Caki2 (cell line): ENCODE data around the gene ZNF276. TPM values are rescaled to one million over a fixed set of nuclear protein-coding genes. Genes with fewer than 3 reads are reported as not detected.

ENCODE experiments used
- DNase-seq: peaks from one replicate; pipeline ENCODE4 v3.0.0-alpha.2; 2015; ENCODE audit warnings: low read depth
- in situ Hi-C: cut with HindIII; loops from 2 replicates; pipeline ENCODE4 v1.10.0; 2016; ENCODE audit warnings: low sequenced_read_pairs, low pct_unique_long_range_greater_than_20kb, mixed read lengths
- total RNA-seq: library from RNA; depleted of rRNA; stranded (reverse); fragments of >200 nt; shearing (Covaris generic); gene quantifications from 2 replicates; pipeline ENCODE4 v1.2.3, GENCODE V29; 2014; ENCODE audit warnings: low replicate concordance

The ZNF276 gene
- total RNA-seq, 1 experiment from 2014 or later, result 12.9 TPM

DNA sequence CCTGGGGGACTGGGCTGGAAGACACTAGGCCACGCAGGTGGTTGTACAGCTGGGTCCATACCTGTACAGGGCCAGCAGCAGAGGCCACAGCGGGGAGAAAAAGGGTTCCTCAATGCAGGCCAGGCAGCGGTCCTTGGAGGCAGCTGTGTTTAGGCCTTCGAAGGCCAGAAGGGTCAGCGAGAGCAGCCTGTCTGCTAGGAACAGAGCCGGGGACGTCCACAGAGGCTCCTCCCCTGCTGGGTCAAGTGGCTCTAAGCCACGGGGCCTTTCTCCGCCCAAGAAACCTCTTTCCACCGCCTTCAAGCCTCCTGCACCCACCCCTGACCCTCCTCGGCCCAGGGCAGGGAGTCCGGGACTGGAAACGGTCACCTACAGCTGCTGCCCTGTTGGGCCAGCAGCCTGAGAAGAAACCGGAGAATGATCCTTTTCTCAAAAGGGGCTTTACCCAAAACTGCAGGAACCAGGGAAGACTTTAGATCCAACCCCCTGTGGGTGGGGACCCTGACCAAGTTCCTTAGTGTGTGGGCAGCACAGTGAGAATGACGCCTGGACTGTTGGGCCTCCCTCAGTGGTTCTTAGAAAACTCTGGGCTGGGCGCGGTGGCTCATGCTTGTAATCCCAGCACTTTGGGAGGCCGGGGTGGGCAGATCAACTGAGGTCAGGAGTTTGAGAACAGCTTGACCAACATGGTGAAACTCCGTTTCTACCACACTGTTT lies 11.5 kb upstream of the ZNF276 start:
- DNase-seq, result no peak
- in situ Hi-C loops, result no loop called here

DNA sequence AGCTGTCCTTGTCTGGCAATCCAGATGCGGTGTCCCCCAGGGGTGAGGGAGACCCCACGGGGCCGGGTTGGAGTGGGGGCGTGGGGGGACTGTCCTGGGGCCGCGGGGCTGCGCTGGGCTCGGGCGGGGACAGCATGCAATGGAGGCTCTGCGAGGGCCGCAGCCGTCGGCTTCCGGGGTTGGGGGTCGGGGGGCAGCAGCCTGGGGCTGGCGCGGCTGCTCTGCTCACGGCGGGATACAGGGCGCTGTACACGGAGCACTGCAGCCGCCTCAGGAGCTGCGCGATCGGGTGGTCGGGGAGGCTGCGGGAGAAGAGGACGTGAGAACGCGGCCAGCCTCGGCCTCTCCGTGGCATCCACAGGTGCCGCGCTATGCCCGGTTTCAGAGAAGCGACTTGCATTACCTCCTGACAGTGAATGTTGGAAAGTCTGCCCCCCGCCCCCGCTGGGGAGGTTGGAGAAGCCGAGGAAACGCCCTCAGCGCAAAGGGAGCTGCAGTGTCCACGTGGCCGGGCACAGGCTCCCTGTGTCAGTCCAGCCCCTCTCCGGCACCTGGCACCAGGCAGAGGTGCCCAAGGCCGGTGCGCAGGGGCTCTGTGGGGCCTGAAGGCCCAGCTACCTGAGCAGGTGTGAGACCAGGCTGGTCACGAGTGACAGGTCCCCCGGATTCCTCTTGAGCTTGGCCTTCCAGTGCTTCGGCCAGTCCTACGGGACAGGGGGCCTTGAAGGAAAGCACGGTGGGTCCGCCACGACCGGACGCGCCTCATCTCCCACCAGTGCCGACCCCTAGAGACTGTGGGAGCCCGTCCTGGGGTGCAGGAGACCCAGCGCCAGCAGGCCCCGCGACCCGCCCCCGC lies 10.4 kb upstream of the ZNF276 start:
- in situ Hi-C loops, result no loop called here
- DNase-seq, result no peak

DNA sequence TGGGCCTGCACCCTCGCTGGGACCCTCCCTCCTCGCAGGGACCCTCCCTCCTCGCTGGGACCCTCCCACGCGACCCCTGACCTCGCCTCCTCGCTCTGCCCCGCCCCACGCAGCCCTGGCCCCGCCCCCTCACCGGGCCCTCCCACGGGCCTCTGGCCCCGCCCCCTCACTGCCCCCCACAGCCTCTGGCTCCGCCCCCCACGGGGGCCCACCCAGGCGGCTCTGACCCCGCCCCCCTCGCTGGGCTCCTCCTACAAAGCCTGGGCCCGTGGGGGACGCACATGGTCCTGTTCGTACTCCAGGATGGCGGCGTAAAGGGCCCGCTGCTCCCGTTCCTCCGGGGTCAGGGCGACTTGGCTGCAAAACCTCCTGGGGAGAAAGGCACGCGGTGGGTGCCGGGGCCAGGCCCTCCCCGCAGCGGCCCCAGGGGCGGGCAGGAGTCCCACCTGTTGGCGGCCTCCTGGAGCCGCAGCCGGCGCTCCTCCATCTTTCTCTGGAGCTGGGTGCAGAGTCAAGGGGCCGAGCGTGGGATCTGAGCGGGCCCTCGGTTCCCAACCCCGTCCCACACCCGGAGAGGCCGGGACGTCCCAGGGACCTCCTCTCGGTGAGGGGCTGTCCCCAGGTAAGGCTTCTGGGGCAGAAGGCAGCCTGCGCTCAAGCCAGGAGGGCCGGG lies 9.6 kb upstream of the ZNF276 start:
- in situ Hi-C loops, result no loop called here
- DNase-seq, result no peak

DNA sequence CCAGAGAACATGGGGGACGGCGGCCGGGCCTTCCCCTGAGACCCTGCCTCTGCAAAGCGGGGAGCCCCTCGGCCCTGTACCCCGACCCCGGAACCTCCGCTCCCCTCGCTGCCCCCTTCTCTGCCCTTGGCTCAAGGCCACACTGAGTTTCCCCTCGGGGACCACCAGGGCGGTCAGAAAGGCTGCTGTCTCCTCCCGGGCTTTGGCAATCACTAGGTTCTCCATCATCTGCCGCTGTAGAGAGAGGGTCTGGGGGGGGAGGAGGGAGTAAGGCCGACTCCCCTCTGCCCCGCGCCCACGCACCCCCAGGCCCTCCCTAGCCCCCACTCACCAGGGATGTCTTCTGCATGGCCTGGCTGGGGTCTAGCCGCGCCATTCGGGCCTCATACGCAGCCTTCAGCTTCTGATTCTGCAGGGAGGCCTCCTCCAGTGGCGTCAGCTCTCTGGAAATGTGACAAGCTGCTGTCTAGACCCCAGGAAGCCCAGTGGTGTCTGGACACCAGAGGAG lies 9.0 kb upstream of the ZNF276 start:
- DNase-seq, result no peak
- in situ Hi-C loops, result no loop called here

DNA sequence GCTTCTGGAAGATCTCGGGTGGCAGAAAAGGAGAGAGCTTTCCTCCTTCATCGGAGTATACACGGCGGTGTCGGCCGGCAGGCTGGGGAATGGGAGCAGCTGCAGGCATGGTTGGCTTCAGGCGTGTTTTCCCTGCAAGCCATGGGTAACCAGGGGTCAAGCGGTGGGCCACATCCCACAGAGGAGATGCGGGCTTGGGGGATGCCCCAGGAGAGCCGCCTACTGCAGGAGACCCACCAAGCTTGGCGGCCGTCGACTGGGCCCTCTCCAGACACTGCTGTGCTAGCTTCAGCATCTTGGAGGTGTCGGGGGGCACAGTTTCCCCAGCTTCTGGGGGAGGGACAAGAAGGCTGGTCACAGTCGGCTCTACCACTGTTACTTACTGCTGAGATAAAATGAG lies 4.8 kb upstream of the ZNF276 start:
- no peak for DNase-seq
- in situ Hi-C loops, result no loop called here

DNA sequence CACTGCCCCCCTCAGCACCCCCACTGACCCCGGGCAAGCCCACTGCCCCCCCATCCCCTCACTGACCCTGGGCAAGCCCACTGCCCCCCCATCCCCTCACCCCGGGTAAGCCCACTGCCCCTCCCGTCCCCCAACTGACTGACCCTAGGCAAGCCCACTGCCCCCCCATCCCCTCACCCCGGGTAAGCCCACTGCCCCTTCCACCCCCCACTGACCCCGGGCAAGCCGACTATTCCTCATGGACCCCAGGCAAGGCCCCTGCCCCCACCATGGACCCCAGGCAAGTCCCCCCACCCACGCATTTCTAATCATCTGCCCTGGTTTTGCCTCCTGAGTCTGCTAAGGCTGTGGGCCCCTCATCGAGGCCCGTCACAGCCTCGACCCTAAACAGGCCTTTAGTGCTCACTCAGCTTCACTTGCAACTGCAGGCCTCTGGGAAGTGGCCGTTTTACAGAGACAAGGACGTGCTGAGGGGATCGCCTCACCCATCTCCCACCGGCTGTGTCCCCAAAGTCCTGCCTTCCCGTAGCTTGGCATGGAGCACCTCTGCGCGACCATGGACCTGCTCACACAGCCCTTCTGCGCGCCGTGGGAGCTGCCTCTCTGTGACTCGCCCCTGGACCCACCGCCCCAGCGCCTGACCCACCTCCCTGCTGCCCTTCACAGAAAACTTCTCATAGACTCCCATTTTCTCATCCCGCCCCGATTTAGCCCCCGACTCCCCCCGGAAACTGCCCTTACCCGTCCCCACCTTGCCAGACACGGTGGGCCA lies 4.2 kb upstream of the ZNF276 start:
- no peak for DNase-seq
- in situ Hi-C loops, result no loop called here

DNA sequence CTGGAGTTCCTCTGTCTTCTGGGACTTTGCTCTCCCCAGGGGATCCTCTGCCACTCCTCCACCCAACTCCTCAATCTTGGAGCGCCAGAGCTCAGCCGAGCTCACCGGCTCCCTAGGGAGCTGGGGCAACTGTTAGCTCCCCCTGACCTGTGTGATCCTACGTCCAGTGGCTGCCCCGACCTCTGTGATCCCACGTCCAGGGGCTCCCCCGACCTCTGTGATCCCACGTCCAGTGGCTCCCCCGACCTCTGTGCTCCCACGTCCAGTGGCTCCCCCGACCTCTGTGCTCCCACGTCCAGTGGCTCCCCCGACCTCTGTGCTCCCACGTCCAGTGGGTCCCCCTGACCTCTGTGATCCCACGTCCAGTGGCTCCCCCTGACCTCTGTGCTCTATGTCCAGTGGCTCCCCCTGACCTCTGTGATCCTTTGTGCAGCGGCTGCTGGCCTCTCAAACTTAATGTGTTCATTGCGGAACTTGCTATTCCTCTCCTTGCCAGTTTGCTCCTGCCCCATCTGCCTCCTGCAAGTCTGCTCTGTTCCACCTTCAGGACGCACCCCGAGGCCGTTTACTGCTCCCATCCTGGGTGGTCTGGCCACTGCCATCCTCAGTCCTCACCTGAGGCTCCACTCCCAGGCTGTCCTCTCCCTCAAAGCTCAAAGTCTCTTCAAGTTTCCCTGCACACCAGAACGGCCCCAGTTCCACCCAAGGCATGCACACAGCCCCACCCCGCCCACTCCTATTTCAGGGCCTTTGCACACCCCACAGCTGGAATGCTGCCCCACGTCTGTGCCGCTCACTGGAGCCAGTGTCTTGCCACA lies 3.4 kb upstream of the ZNF276 start:
- DNase-seq, result no peak
- in situ Hi-C loops, result no loop called here

DNA sequence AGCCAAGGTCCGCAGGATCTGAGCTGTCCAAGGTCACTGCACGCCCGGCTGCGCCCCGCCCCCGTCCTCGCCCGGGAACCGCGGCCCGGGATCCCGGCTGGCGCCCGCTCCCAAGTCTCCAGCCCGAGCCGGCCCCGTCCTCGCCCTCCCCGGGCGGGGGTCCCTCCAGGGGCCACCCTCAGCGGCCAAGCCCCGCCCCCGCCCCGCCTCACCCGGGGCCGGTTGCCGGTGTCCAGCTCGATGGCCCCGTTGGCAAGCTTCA lies 855 bp upstream of the ZNF276 start:
- no peak for DNase-seq
- in situ Hi-C loops, result no loop called here

DNA sequence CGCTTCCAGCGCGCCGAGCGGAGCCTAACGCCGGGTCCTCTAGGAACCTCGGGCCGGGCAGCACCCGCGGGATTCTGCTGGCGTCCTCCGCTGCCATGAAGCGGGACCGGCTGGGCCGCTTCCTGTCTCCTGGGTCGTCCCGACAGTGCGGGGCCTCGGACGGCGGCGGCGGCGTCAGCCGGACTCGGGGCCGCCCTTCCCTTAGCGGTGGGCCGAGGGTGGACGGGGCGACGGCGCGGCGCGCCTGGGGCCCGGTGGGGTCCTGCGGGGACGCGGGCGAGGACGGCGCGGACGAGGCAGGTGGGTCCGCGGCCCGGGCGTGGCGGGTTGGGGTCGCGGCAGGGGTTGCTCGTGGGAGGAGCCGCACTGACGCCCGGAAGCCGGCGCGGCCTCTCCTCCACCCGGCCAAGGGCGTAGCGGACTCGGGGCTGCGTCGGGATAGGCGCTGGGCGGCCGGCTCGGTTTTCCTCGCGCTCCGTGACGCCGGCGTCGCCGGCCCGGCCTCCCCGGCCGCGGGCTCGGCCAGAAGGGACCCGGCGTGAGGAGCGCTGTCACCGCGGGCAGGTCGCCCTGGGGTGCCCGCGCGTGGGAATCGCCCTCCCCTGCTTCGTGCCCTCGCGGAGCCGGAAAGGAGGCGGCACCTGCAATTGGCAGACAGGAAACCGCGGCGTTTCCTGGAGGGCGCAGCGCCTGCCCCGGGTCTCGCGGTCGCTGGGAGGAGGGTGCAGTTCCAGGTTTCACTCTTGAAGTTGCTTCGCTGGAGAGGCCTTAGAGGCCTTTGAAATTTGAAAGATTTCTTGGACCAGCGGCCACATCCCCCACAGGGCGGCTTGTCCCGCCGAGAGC lies 432 bp downstream of the ZNF276 start:
- in situ Hi-C loops, result no loop called here
- peak; percentile 64 for DNase-seq

DNA sequence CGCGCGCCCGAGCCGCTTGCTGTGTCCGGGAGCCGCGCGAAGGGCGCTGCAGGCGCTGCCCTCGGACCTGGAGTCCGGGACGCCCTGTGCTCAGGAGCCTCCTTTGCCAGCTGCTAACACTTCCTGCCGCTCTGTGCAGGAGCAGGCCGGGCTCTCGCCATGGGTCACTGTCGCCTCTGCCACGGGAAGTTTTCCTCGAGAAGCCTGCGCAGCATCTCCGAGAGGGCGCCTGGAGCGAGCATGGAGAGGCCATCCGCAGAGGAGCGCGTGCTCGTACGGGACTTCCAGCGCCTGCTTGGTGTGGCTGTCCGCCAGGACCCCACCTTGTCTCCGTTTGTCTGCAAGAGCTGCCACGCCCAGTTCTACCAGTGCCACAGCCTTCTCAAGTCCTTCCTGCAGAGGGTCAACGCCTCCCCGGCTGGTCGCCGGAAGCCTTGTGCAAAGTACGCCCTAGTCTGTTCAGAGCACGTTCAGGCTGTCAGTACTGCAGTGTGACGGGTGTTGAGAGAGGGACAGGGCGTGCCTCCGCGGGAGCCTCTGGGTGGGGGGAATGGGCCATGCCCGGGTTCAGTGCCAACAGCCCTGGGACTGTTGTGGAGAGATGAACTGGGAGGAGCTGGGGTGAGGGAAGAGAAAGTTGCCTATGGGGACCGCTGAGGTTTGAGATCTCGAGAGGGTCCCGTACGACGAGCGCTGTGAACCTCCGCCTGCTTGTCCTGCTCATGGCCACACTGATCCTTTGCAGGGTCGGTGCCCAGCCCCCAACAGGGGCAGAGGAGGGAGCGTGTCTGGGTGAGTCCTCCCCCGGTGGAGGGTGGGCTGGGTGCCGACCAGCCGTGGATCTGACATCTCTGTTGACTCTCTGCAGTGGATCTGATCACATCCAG lies 1.3 kb downstream of the ZNF276 start:
- peak; percentile 81 for DNase-seq
- in situ Hi-C loops, result no loop called here

DNA sequence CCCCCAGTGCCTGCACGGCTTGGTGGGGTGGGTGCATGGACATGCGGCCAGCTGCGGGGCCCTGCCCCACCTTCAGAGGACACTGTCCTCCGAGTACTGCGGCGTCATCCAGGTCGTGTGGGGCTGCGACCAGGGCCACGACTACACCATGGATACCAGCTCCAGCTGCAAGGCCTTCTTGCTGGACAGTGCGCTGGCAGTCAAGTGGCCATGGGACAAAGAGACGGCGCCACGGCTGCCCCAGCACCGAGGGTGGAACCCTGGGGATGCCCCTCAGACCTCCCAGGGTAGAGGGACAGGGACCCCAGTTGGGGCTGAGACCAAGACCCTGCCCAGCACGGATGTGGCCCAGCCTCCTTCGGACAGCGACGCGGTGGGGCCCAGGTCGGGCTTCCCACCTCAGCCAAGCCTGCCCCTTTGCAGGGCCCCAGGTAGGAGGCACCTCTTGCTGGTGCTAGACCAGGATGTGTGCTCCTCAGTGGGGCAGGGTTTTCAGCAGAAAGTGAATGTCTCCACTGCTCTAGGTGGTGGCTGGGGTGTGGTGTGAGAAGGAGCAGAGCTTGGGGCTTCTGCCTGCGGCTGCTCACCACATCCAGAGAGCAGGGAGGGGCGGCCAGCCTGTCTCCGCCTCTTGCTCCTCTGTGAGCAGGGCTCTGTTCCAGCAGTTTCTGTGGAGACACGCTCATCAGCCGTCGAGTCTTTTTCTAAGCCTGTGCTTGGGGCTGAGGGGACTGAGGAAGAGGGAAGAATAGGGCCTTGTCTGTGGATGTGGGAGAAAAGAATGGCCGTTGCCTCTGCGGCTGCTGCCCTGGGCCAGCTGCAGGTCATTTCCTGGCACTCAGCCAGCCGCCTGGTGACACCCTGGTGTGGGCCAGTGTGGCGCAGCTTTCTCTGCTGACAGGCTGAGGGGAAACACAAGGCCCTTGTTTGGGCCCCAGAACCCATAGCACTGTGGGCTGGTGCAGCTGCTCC lies 2.2 kb downstream of the ZNF276 start:
- DNase-seq, result no peak
- in situ Hi-C loops, result no loop called here

DNA sequence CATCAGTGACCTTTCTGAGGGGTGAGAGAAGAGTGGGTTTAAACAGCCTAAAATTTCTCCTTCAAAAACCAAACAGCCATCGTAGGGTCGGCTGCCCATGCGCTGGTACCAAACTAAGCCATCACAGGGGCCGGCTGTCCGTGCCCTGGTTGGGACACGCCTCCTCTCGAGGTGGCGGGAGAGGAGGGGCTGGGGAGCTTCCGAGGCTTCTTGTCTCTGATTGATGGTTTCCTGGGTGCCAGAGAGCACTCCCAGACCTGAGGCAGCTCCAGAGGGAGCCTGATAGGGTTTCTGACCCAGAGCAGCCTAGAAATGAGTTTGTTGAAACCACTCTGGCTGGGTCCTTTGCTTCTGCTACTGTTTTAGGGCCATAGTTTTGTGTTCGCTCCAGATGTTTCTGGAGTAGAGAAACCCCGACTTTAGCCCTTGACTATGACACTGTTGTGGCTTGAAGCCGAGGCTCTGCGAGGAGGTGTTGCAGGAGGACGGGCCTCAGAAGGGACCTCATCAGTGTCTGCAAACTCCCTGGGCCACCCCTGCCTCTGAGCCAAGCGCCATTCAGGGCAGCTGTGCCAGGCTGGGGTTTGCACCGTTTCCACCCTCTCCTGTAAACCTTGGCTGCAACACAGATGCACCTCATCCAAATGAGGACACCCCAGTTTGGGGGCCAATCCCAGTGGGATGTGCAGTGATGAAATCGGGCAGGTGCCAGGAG lies 6.2 kb downstream of the ZNF276 start:
- in situ Hi-C loops, result no loop called here
- DNase-seq, result no peak

DNA sequence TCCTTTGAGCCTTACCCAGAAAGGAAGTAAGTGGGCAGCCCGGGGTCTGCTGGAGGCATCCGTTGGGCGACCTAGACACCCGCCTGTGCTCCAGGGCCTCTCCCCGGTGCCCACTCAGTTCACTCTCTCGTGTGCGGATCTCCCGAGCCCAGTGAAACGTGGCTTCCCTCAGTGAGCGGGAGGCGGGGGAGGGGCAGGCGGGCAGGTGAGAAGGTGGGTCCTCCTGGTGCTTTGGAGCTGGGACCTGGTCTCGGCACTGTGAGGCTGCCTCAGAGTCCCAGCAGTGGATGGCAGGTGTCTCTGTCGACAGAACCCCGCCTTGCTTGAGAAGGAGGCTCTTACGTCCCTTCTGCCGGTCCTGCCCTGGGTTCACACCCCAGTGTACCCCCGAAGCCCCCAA lies 8.0 kb downstream of the ZNF276 start:
- DNase-seq, result no peak
- in situ Hi-C loops, result no loop called here

DNA sequence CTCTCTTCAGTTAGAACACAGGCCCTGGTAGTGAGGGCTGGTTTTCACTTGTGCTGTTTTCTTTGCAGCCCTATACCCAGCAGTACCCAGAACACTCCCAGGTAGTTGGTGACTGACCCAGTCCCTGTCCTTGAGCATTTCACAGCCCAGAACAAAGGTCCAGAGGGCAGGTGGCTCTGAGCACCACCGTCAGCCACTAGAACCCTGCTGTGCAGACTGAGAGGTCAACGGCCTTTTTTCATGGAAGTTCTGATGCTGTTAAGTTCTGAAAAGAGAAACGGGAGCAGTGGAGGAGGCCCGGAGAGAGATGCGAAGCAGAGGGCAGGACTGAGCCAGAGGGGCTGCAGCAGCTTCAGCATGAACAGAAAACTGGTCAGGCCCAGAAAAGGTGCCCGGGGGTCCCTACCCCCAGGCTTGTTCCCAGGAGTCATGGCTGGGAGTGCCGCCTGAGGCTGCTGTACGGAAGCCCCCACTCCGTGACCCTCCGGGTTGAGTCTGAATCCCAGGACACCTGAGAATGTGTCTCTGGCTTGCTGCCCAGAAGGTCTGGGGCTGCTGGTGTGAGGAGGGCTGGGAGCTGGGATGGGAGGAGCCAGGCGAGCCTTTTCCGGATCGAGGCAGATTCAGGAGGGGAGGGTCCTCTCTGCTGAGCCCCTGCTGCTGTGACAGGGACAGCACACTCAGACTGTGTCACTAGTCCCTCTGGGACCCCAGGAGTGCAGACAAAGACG lies 8.7 kb downstream of the ZNF276 start:
- no peak for DNase-seq
- in situ Hi-C loops, result no loop called here
